GM12865 (cell line): ENCODE measurements around the gene CYP2C18.
"Not testable (repeated sequence)": the region's sequence is repeated elsewhere in the genome, so short reads cannot be mapped to it uniquely, and the experiment has no call there.

Experiments used
- DNase-seq: peaks from one replicate; pipeline ENCODE4 v3.0.0; 2010; ENCODE audit warnings: low read depth
- H3K4me3 ChIP-seq: 2 replicates; pipeline ENCODE4 v1.5.1; 2011; ENCODE audit warnings: mild to moderate bottlenecking, low read depth, low read length, control low read depth
- CTCF ChIP-seq: IDR thresholded peaks from 2 replicates; pipeline ENCODE4 v1.5.1; 2011; ENCODE audit warnings: low read length, control low read depth, low read depth, inconsistent platforms; ENCODE audit not compliant: insufficient read depth; ENCODE audit errors: missing control alignments

Gene CYP2C18

GRCh38 chr10:94666391-94667102 is 17.0 kb upstream of the CYP2C18 start:
- H3K4me3 ChIP-seq = no peak overlapping the region
- TF ChIP-seq CTCF = no peak
- no peak for DNase-seq

GRCh38 chr10:94673614-94674321 is 9.8 kb upstream of the CYP2C18 start:
- no peak overlapping the region for H3K4me3 ChIP-seq
- no peak for TF ChIP-seq CTCF

GRCh38 chr10:94676496-94676895 is 7.0 kb upstream of the CYP2C18 start:
- DNase-seq = no peak
- no peak overlapping the region for H3K4me3 ChIP-seq
- TF ChIP-seq CTCF = no peak

More at GRCh38 chr10:94673614-94674321, 9.8 kb upstream of the CYP2C18 start:
- no peak for DNase-seq

- peak; percentile 17 for TF ChIP-seq CTCF
- DNase-seq = no peak
- H3K4me3 ChIP-seq = no peak overlapping the region
Observed at GRCh38 chr10:94677691-94678090, 5.8 kb upstream of the CYP2C18 start.

GRCh38 chr10:94678475-94678874 is 5.1 kb upstream of the CYP2C18 start:
- no peak overlapping the region for H3K4me3 ChIP-seq
- no peak for DNase-seq
- TF ChIP-seq CTCF = no peak

- no peak for DNase-seq
- TF ChIP-seq CTCF = no peak
- H3K4me3 ChIP-seq = no peak overlapping the region
Observed at GRCh38 chr10:94680544-94680943, 3.0 kb upstream of the CYP2C18 start.

- not testable (repeated sequence) for DNase-seq
Observed at GRCh38 chr10:94682636-94683035, 893 bp upstream of the CYP2C18 start.

More at GRCh38 chr10:94682636-94683035, 893 bp upstream of the CYP2C18 start:
- H3K4me3 ChIP-seq = not testable (repeated sequence)
